ENCODE measurements around the gene TENM4.

Gene TENM4

GRCh38 chr11:79084382-79084781 is 356.4 kb downstream of the TENM4 start:
- no peak for DNase-seq (ENCODE audit: low spot score)

GRCh38 chr11:79083352-79083751 is 357.5 kb downstream of the TENM4 start:
- DNase-seq (ENCODE audit: low spot score), result no peak

GRCh38 chr11:79082907-79083306 is 357.9 kb downstream of the TENM4 start:
- DNase-seq (ENCODE audit: low spot score), result no peak

DNA sequence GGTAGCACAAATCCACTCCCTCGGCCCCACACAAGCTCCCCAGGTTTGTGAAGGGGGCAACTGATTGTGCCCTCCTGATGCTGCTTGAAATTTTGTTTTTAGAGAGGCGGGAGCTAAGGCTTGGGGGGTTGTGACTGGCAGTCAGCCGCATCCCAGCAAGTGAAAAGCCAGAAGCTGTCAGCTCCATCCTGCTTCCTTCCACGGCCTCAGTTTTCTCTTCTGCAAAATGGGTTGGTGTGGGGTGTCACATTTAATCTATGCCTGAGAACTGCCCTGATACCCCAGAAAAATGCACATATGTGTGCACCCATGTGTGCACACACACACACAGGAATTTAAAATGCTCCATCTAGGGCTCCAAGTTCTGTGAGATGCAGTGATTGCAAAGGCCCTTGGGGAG is 358.6 kb downstream of the TENM4 start:
- no peak for DNase-seq (ENCODE audit: low spot score)

DNA sequence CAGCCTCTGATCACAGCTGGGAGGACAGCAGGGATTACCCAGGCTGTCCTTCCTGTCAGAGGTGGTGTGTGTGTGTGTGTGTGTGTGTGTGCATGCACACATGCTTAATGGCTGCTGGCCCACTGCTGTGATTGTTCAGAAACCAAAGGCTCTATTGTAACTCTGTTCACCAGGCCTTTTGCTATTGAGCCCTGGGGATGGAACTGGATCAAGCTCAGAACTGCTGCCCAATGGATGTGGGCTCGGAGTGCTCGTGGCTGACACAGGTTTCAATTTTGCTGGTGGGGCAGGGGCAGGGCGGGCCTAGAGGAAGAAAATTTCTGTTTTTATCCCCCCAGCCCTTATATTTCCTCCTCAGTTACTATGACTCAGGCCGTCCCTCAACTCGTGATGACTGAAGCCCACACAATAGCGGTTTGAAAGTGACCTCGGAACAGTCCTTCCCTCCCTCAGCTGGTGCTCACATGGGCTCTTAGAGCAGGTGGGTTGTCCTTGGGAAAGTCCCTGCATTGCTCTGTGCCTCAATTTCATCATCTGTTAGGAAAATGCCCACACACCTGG is 359.3 kb downstream of the TENM4 start:
- DNase-seq (ENCODE audit: low spot score), result no peak

DNA sequence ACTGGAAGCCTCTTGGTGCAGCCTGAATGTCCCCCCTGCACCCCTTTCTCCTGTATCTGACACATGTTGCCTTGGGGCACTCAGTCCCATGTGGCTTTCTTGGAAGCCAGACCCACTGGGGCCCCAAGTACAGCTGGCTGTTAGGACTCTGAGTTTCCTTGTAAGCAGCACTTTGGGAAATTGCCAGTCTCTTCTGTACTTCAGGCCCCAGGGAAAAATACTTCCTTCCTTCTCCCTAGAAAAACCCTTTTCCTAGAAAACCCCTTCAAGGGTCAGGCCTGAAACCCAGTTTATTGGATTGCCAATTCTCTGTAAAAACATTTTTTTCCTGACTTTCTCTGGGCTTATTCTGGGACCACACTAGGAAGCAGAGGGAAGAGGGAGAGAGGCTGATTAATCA is 360.3 kb downstream of the TENM4 start:
- DNase-seq (ENCODE audit: low spot score), result no peak

DNA sequence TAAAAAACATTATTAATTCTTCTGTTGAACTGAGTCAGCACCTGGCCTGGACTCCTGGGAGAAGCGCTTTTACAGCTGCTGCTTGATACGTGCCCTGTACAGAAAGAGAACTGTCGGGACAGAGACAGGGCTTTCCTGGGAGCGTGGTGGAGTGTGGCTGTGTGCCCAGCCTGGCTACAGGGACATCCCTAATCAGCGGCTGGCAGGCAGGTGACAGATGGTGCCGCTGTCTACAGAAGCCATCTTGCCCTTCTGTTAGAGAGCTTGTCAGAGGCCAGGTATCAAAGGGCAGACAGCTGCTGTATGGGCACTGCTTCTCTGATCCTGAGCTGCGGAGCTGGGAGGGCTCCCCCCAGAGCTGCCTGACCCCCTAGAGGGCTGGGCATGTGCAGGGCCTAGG is 361.8 kb downstream of the TENM4 start:
- DNase-seq (ENCODE audit: low spot score), result no peak

GRCh38 chr11:79078456-79078855 is 362.4 kb downstream of the TENM4 start:
- DNase-seq (ENCODE audit: low spot score), result no peak

DNA sequence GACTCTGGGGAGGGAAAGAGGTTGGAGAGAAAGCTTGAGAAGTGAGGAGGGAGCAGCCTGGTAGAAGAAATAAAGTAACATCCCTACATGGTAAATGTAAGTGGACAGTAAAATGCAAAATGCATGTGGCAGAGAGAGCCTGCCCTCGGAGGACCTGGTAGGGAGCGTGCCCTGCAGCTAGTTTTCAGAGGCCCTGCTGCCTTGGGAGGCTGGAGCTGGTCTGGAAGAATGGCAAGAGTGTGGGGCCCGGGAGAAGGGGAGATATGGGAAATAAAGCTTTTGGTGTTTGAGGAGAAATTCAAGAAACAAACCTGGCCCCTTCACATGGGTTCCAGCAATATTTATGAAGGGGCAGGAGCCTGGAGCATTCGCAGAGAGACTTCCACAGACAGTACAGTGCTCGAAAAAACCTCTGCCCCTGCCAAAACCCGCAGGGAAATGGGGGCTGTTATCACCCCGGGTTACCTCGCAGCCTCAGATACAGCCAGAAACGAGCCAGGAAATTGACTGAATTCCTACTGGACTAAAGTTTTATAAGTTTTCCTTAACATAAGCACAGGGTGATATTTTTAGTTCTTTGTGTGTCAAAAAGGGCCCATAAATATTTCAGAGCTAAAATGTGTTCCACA is 363.0 kb downstream of the TENM4 start:
- DNase-seq (ENCODE audit: low spot score), result no peak

DNA sequence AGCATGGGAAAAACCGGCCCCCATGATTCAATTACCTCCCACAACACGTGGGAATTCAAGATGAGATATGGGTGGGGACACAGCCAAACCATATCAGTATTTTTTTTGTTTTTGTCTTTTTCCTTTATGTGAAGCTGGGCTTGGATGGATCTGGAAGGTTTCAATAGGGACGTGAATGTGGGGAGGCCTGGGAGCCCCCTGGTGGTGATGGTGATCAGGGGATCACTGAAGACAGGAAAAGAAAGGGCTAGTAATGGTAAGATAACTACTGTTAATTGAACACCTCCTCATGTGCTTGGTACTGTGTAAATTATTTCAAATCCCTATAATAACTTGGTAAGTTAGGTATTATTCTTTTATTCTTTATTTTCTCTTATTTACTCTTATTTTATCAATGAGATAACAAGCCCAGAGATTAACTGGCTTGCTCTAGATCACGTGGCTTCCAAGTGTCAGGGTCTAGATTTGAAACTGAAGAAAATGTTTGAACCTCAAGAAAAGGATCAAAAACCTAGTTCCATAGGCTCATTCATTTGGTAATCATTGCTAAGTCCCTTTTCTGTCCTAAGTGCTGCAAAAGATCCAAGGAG is 364.2 kb downstream of the TENM4 start:
- DNase-seq (ENCODE audit: low spot score), result peak; percentile 11

GRCh38 chr11:79074547-79074946 is 366.3 kb downstream of the TENM4 start:
- DNase-seq (ENCODE audit: low spot score), result no peak

DNA sequence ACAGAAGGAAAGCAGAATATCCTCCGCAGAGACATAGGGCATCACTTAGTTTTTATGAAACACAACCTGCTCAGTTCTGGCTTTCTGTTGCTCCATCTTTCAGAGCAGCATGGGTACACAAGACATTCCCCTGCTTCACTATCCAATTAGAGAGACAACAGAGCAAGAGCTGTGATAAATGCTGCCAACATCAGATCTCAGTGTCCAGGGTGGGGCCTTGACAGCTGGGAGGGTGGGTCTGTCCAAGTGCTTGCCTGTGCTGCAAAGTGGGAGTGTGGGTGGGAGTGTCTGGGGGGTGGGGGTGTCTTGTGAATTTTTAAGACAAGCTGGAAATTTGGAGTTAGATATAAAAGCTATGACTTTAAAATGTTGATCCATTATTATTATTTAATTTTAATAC is 369.6 kb downstream of the TENM4 start:
- DNase-seq (ENCODE audit: low spot score), result no peak

- no peak for DNase-seq (ENCODE audit: low spot score)
Measured at GRCh38 chr11:79070518-79070917, 370.3 kb downstream of the TENM4 start.

GRCh38 chr11:79069504-79069903 is 371.3 kb downstream of the TENM4 start:
- no peak for DNase-seq (ENCODE audit: low spot score)

DNA sequence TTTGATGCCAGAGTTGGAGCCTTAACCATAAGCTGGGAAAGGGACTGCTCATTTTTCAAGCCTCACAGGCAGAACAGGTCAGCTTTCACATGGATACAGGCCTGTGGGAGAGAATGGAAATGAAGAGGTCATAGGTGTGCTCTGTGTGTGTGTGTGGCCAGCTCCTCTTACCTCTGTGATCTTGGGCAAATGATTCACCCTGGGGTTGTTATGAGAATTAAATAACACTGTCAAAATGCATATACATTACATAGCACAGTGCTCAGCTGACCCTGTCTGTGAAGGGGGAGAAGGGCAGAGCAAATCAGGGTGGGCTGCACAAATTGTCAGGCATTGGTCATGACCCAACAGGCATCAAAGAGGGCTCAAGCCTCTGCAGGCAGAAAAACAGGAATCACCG is 372.5 kb downstream of the TENM4 start:
- no peak for DNase-seq (ENCODE audit: low spot score)

GRCh38 chr11:79067352-79067679 is 373.5 kb downstream of the TENM4 start:
- no peak for DNase-seq (ENCODE audit: low spot score)

DNA sequence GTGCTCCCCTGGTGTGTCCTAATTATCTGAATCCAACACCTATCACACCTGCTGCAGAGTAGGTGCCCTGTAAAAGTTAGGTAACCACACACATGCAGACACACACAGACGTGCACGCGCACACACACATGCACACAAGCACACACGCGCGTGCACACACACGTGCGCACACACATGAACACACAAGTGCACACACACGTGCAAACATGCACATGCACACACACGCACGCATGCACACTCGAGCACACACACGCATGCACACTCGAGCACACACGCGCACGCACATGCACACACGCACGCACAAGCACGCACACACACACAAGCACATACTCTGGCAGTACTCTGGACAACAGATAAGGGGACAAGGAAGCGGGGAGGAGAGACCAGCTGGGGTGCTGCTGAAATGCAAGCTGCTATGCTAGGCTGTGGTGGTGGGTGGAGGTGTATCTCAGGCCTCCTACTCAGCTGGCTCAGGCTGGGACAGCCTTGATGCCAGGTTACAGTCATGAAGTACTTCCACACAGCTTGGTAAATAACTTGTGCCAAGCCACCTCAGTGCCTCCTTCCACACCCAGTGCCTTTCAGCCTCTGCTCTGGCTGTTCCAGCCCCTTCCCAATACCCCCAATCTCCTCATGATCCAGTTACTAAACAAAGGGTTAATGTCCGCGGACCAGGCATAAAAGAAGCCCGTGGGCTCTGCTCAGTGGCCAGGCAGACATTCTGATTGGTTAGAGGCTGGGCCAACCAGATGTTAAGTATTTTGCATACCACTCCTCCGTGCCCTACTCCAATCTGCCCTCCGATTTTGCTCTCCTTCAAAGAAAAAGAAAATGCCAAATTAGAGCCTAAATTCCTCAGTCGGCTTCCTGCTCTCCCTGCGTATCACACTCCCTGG is 374.1 kb downstream of the TENM4 start:
- DNase-seq (ENCODE audit: low spot score), result no peak

GRCh38 chr11:79062814-79063762 is 377.7 kb downstream of the TENM4 start:
- DNase-seq (ENCODE audit: low spot score), result no peak

DNA sequence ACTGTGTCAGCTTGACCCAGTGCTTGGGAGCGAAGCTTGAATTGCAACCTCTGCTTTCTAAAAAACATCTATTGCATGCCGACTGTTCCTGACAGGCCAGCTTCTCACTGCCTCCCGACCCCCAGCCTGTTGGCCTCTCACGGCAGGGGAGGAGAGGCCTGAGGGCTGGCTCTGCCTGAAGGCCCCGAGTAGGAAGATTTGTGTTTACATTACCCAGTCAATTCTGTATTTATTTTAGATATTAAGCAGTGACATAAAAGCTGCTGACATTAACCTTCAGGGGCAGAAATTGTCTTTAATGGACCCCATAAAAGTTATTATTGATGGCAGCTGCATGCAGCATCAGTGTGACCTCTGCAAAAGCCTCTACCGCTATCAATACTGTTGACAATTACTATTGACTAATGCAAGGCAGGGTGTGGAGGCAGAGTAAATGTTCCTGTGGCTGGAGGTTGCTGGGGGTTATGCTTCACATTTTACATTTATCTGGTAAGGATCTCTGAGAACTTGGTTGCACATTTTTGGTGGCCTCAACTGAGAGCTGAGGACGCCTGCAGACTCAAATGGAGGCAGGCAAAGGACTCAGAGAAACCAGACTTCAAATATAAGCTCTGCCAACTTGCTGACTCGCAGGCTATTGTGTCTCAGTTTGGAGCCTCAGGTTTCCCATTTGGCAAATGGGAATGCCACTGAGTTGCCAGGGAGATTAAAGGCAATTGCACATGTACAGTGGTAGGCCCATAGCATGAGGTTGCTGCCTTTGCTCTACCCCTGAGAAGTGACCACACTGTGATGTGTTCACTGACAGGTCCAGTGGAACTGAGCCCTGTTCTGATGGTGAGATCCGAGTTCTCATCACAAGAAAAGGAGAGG is 380.5 kb downstream of the TENM4 start:
- DNase-seq (ENCODE audit: low spot score), result no peak

DNA sequence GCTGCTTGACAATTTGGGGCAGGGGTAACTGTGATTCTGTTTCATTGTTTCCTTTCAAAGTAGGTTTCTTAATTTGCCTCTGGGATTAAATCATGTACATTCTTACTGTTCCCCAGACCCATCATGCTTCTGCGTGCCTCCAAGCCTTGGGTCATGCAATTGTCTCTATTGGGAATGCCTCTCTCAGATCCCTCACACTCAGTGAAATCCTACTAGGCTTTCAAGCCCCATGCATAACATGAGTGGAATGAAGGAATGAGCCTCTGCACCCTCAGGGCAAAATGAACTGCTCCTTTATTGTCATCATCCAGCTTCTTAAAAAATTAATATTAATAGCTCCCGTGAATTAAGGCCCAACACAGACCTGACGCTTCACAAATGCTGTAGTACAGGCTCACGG is 381.7 kb downstream of the TENM4 start:
- DNase-seq (ENCODE audit: low spot score), result no peak
